Chondrocyte (in vitro differentiated cells): ENCODE measurements around the gene PLA2G4B. TPM values are rescaled to one million over a fixed set of nuclear protein-coding genes. Genes with fewer than 3 reads are reported as not detected.

ENCODE experiments used
- DNase-seq: peaks from one replicate; pipeline ENCODE4 v3.0.0; 2021; ENCODE audit warnings: mixed read lengths, low spot score
- H3K27ac Mint-ChIP-seq: one replicate; pipeline ENCODE4 v1.8.0; 2021; ENCODE audit warnings: mild to moderate bottlenecking, moderate library complexity, mixed read lengths; ENCODE audit not compliant: unreplicated experiment
- H3K27me3 Mint-ChIP-seq: 2 replicates; pipeline ENCODE4 v1.8.0; 2021; ENCODE audit warnings: low read depth, mixed read lengths
- H3K36me3 Mint-ChIP-seq: 2 replicates; pipeline ENCODE4 v1.8.0; 2021; ENCODE audit warnings: low read depth, mixed read lengths
- H3K4me1 Mint-ChIP-seq: 2 replicates; pipeline ENCODE4 v1.8.0; 2021; ENCODE audit warnings: low read depth, mild to moderate bottlenecking, mixed read lengths
- H3K4me3 Mint-ChIP-seq: one replicate; pipeline ENCODE4 v1.8.0; 2021; ENCODE audit warnings: mild to moderate bottlenecking, moderate library complexity, mixed read lengths; ENCODE audit not compliant: unreplicated experiment
- H3K9me3 Mint-ChIP-seq: 2 replicates; pipeline ENCODE4 v1.8.0; 2021; ENCODE audit warnings: low read depth, mixed read lengths
- total RNA-seq: library from RNA; stranded (reverse); gene quantifications from 3 replicates; pipeline ENCODE4 v1.2.1, GENCODE V29; 2021
- TF ChIP-seq, protein P1 (sequence below): fragments of 200-600 bp; sonication (generic); IDR thresholded peaks from 2 replicates; pipeline ENCODE4 v1.5.0; 2021; ENCODE audit warnings: antibody characterized with exemption, mild to moderate bottlenecking, moderate library complexity

Gene PLA2G4B
- total RNA-seq, 1 donor from 2014 or later: 3.4 TPM

DNA sequence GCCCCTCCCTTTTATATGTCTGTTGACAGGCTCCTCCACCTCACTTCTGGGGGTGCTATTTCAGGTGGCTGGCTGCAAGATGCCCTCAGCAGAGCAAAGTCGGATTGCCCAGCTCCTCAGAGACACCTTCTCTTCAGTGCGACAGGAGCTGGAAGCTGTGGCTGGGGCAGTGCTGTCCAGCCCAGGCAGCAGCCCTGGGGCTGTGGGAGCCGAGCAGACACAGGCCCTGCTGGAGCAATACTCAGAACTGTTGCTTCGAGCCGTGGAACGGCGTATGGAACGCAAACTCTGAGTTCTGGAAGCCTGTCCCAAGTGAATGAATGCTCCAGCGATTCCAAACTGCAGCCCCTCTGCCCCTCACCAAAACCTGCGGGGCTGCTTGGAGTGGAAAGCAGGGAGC lies 13.5 kb upstream of the PLA2G4B start:
- no peaks in the 10 kb centered on the region for H3K9me3 Mint-ChIP-seq
- no peak for DNase-seq
- H3K4me1 Mint-ChIP-seq: peaks cover 15% of the 10 kb centered on the region
- no peak overlapping the region for H3K27ac Mint-ChIP-seq
- TF ChIP-seq, protein P1, sequence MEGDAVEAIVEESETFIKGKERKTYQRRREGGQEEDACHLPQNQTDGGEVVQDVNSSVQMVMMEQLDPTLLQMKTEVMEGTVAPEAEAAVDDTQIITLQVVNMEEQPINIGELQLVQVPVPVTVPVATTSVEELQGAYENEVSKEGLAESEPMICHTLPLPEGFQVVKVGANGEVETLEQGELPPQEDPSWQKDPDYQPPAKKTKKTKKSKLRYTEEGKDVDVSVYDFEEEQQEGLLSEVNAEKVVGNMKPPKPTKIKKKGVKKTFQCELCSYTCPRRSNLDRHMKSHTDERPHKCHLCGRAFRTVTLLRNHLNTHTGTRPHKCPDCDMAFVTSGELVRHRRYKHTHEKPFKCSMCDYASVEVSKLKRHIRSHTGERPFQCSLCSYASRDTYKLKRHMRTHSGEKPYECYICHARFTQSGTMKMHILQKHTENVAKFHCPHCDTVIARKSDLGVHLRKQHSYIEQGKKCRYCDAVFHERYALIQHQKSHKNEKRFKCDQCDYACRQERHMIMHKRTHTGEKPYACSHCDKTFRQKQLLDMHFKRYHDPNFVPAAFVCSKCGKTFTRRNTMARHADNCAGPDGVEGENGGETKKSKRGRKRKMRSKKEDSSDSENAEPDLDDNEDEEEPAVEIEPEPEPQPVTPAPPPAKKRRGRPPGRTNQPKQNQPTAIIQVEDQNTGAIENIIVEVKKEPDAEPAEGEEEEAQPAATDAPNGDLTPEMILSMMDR: no peak
- H3K4me3 Mint-ChIP-seq: no peak overlapping the region
- no peaks in the 10 kb centered on the region for H3K27me3 Mint-ChIP-seq
- H3K36me3 Mint-ChIP-seq: peaks cover 20% of the 10 kb centered on the region

DNA sequence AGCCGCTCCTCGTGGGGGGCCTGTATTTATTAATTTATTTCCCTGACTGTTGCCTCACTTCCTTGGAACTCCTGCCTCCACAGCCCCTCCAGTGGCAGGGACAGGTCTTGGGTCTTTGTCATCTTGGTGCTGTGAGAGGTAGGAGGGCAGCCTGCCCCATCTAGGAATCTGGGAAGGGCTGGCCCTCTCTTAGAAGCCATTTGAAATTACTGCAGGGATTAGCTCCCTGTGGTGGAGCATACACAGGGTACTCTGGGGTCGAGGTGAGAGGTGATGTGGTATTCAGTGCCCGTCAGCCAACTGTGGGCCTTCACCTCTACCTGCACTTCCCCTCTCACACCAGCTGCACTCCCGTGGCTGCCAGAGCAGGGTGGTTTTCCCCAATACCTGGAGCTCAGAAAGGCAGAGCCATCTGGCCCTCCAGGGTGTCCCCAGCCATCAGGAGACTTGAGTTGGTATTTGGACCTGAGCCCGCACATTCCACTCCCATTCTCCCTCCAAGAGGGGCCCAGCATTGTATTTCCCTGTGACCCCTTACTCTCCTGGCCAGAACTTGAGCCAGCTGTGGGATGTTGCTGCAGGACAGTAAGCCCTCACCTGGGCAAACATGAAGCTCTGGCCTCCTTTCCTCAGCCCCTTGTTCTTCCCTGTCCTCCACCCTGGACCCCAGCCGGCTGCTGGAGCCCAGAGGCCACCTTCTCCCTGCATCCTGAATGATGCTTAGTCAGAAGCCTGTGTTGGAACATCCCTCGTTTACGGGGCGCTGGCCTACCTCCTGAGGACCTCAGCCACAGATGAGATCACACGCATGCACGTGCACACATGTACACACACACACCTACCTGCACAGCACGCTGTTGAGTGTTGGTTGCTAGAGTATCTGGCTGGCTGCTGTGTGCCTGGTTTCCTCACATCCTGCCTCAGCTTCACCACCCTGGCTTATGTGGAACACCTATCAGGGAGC lies 12.8 kb upstream of the PLA2G4B start:
- Mint-ChIP-seq H3K4me1 (peaks cover 15% of the 10 kb centered on the region), H3K27me3 (no peaks in the 10 kb centered on the region), H3K4me3 (peak overlapping the region; percentile 7), H3K36me3 (peaks cover 20% of the 10 kb centered on the region), H3K27ac (peak overlapping the region; percentile 9), H3K9me3 (no peaks in the 10 kb centered on the region)
- TF ChIP-seq, protein P1: no peak
- DNase-seq: no peak

DNA sequence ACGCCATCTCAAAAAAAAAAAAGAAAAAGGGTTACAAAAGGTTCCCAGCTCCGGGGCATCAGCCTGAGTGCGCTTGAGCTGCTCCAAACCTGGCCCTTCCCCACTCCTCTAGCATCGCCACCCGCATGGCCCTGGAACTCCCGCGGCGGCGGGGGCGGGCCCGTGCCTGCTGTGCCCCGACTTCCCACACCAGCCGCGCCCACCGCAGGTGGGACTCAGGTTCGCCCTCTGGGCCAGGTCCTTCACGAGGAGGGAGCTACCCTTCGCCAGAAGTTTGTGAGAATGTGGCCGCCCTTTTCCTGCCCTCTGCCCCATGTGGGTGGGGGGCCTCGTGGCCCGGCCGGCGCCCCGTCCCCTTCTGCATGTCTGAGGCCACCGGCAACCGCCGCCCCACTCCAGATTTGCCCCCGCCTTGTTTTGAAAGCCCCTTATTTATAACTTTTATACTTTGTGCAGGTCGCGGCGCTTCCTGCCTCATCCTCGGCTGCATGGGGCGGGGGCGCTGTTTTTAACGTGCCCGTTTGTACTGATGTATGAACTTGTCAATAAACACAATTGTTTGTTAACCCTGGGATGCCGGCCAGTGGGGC lies 11.3 kb upstream of the PLA2G4B start:
- H3K9me3 Mint-ChIP-seq: no peaks in the 10 kb centered on the region
- H3K36me3 Mint-ChIP-seq: peaks cover 14% of the 10 kb centered on the region
- H3K27ac Mint-ChIP-seq: peak overlapping the region; percentile 79
- TF ChIP-seq, protein P1: peak; percentile 44
- no peaks in the 10 kb centered on the region for H3K27me3 Mint-ChIP-seq
- DNase-seq: no peak
- peak overlapping the region; percentile 77 for H3K4me3 Mint-ChIP-seq
- H3K4me1 Mint-ChIP-seq: peaks cover 15% of the 10 kb centered on the region

DNA sequence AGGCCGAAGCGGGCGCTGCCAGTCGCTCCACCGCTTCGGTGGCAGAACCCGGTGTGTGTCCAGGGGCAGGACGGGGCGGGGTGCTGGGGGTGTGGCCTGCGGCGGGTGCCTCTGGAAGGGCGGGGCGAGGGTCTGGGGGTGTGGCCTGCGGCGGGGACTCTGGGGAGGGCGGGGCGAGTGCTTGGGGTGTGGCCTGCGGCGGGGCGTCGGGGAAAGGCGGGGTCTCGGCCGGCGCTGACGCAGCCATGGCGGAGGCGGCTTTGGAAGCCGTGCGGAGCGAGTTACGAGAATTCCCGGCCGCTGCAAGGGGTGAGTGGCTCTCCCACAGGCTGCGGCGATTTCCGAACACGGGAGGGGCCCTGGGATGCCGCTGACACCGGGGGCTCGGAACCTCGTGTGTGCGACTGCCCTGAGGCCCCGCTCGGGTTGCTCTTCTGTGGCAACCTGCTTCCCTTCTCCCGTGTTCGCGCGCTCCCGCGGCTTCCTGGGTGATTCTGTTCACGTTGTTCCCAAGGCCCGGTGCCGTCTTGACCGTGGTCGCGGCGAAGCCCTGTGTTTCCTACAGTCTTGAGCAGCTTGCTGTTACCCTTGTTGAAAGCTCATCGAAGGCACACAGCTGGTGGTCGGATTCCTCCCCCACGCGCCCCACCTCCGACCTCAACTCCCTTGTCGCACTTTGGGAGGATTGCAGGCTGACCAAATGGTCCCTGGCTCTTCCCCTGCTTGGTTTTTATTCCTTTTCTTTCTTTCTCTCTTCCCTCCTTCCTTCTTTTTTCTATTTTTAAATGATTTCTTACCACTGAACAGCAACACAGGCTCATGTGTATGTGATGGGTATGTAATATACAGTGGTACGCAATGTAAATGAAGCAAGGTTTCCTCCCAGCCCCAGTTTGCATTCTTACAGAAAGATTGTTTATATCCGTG lies 10.5 kb upstream of the PLA2G4B start, which contains the start of gene JMJD7:
Gene JMJD7, plus strand, starts transcription at position 213 of the 927 bp plus-strand sequence. Its CDS starts 33 bp downstream, at position 246.
- peaks cover 11% of the 10 kb centered on the region for H3K36me3 Mint-ChIP-seq
- H3K4me3 Mint-ChIP-seq: peak within 1 kb of the TSS; percentile 77
- H3K4me1 Mint-ChIP-seq: peaks cover 15% of the 10 kb centered on the region
- H3K27me3 Mint-ChIP-seq: no peaks in the 10 kb centered on the region
- no peak for DNase-seq
- H3K9me3 Mint-ChIP-seq: no peaks in the 10 kb centered on the region
- TF ChIP-seq, protein P1: no peak
- H3K27ac Mint-ChIP-seq: peak within 1 kb of the TSS; percentile 79
